Coronary artery (tissue), 2 donors: ENCODE measurements around the gene KIAA0513.

ENCODE experiments used
- DNase-seq: peaks from one replicate; pipeline ENCODE4 v3.0.0-alpha.2; 2017; ENCODE audit warnings: low spot score
- H3K27ac ChIP-seq, 2 donors: fragments of 200-600 bp; sonication (generic); one replicate each; pipeline ENCODE4 v1.5.1; 2016 to 2019
- H3K4me3 ChIP-seq: fragments of 200-600 bp; sonication (generic); 2 replicates; pipeline ENCODE4 v1.5.1; 2016; ENCODE audit warnings: mild to moderate bottlenecking, moderate library complexity
- CTCF ChIP-seq: fragments of 200-600 bp; sonication (generic); IDR thresholded peaks from one replicate; pipeline ENCODE4 v1.5.1; 2019; ENCODE audit warnings: antibody characterized with exemption

KIAA0513 gene

GRCh38 chr16:85083051-85083639, 55.5 kb downstream of the KIAA0513 start:
- DNase-seq = no peak
- H3K4me3 ChIP-seq = no peak overlapping the region
- no peak for TF ChIP-seq CTCF
- no peak overlapping the region for H3K27ac ChIP-seq

GRCh38 chr16:85084841-85085510, 57.4 kb downstream of the KIAA0513 start:
- no peak for DNase-seq

GRCh38 chr16:85085721-85086120, 58.1 kb downstream of the KIAA0513 start:
- Histone ChIP-seq H3K27ac (no peak overlapping the region), H3K4me3 (no peak overlapping the region)
- TF ChIP-seq CTCF = no peak
- DNase-seq = no peak

More at GRCh38 chr16:85084841-85085510, 57.4 kb downstream of the KIAA0513 start:
- no peak for TF ChIP-seq CTCF
- Histone ChIP-seq H3K27ac (no peak overlapping the region), H3K4me3 (no peak overlapping the region)

DNA sequence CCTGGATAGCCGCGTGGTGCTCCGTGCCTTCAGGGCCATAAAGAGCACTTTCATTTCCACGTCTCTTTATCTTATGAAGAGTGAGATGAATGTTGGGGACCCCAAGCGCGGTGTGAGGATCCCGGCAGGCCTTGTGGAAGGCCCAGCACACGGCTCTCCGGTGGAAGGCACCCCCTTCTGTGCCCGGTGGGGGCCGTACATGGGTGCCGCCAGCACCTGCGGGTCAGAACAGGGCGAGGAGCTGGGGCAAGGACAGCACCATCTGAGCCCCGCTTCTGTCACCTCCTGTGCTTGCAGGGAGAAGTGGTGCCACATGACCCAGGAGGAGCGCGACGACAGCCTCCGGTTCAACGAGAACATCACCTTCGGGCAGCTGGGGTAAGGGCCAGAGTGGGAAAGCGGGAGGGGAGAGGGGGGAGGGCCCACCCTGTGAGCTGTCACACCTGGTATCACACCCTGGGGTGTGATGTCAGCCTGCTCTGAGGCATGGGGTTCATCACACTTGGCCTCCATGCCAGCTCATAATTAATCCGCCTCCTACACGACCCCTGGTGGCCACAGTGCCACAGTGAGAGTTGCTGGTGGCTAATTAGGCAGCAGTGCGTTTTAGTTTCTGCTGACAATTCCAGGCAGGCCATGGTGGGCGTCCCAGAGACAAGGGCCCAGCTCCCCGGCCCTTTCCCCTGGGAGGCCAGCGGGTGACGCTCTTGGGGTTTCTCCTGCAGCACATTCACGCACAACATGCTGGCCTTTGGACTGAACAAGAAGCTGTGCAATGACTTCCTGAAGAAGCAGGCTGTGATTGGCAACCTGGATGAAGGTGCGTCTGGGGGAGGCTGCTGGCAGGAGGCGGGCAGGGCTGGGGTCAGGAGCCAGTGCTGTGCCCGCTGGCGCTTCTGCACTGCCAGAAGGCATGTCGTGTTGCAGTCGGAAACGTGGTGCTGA, 59.0 kb downstream of the KIAA0513 start:
- H3K27ac ChIP-seq = no peak overlapping the region
- TF ChIP-seq CTCF = peak; percentile 62
- H3K4me3 ChIP-seq = no peak overlapping the region
- no peak for DNase-seq

DNA sequence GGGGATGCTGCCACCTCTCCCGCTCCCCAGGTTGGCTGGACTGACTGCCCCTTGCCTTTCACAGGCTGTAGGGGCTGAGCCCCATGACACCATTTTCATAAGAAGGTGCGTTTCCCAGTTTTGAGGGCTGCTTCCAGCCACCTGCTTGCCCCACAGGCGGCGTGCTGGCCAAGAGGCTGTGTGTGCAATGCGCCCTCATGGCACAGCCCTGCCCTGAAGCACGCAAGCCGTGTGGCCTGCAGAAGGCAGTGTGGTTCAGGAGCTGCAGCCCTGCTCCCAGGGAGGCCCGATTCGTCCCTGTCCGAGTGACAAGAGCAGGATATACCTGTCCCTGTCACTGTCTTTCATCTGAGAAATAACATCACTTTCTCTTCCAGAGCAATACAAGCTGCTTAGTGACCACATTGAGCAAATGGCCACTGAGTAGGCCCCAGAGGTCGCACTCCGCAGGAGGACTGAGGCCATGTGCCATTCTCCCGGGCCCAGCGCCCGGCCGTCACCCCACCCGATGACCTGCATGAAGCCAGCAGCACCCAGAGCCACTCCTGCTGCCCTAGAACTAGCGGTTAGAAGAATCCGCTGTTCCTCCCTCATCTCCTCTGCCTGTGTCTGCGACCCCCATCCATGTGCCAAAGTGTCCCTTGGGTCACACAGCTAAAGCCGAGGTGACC, 60.4 kb downstream of the KIAA0513 start:
- no peak for TF ChIP-seq CTCF
- H3K4me3 ChIP-seq = no peak overlapping the region
- DNase-seq = no peak
- no peak overlapping the region for H3K27ac ChIP-seq

DNA sequence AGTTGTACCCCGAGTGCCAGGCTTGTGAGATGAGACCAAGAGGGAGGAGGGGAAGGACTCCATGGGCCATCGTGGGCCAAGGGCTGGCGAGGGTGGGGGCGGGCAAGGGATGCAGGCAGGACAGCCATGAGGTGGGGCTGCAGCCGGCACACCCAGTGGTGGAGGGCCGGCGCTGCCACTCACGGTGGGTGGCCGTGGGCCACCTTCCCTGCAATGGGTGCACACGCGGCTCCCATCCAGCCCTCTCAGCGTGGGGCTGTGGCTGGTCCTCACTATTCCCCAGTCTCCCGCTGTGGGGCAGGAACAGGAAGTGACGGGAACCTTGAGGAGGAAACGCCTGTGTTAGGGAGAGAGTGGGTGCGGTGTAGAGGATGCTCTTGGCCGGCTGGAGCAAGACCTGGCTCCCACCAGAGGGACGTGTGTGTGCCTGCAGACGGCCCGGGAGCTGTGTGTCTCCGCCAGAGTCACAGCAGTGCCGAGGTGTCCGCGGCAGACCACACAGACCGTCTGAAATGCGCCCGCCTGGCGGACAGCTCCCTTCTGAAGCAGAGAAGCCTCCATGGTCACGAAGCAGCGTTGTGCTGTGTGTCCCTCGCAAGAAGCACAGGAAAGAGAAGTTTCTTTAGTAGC, 61.1 kb downstream of the KIAA0513 start:
- peak overlapping the region in 1 of 2 donors; percentile 66 for H3K27ac ChIP-seq
- no peak for TF ChIP-seq CTCF
- DNase-seq = no peak
- no peak overlapping the region for H3K4me3 ChIP-seq
